Activated CD8-positive, alpha-beta memory T cell treated with anti-CD3 and anti-CD28 coated beads for 24 hours (primary cell): ENCODE measurements around the gene MAP2K4.

Experiments used
- DNase-seq: peaks from one replicate; pipeline ENCODE4 v3.0.0-alpha.2; 2020

The MAP2K4 gene

GRCh38 chr17:12040478-12040877 lies 19.8 kb downstream of the MAP2K4 start:
- no peak for DNase-seq

GRCh38 chr17:12041312-12041711 lies 20.6 kb downstream of the MAP2K4 start:
- no peak for DNase-seq

GRCh38 chr17:12043702-12044101 lies 23.0 kb downstream of the MAP2K4 start:
- DNase-seq: no peak

- no peak for DNase-seq
These were observed 26.1 kb downstream of the MAP2K4 start for GRCh38 chr17:12046786-12047185.

- no peak for DNase-seq
These were observed 27.2 kb downstream of the MAP2K4 start for GRCh38 chr17:12047681-12048376.

GRCh38 chr17:12048843-12049473 lies 28.3 kb downstream of the MAP2K4 start:
- DNase-seq: no peak

GRCh38 chr17:12050646-12051225 lies 30.1 kb downstream of the MAP2K4 start:
- no peak for DNase-seq

GRCh38 chr17:12053552-12053951 lies 32.9 kb downstream of the MAP2K4 start:
- no peak for DNase-seq

- no peak for DNase-seq
These were observed 35.2 kb downstream of the MAP2K4 start for GRCh38 chr17:12055889-12056288.

- DNase-seq: no peak
These were observed 36.8 kb downstream of the MAP2K4 start for GRCh38 chr17:12057520-12057919.

- no peak for DNase-seq
These were observed 37.9 kb downstream of the MAP2K4 start for GRCh38 chr17:12058535-12058934.

GRCh38 chr17:12062249-12062648 lies 41.6 kb downstream of the MAP2K4 start:
- DNase-seq: no peak

- DNase-seq: no peak
These were observed 43.7 kb downstream of the MAP2K4 start for GRCh38 chr17:12064395-12064794.

- no peak for DNase-seq
These were observed 46.8 kb downstream of the MAP2K4 start for GRCh38 chr17:12067485-12067884.

GRCh38 chr17:12068946-12069345 lies 48.3 kb downstream of the MAP2K4 start:
- no peak for DNase-seq

GRCh38 chr17:12070561-12070960 lies 49.9 kb downstream of the MAP2K4 start:
- DNase-seq: no peak

- DNase-seq: no peak
These were observed 53.7 kb downstream of the MAP2K4 start for GRCh38 chr17:12074346-12074745.

GRCh38 chr17:12077773-12078172 lies 57.1 kb downstream of the MAP2K4 start:
- DNase-seq: no peak

- DNase-seq: no peak
These were observed 58.1 kb downstream of the MAP2K4 start for GRCh38 chr17:12078791-12079190.

GRCh38 chr17:12081720-12082119 lies 61.0 kb downstream of the MAP2K4 start:
- DNase-seq: no peak

- no peak for DNase-seq
These were observed 64.6 kb downstream of the MAP2K4 start for GRCh38 chr17:12085076-12085949.

- no peak for DNase-seq
These were observed 67.4 kb downstream of the MAP2K4 start for GRCh38 chr17:12088035-12088434.

- DNase-seq: no peak
These were observed 69.2 kb downstream of the MAP2K4 start for GRCh38 chr17:12089809-12090384.
